Esophagus squamous epithelium (tissue), 5 donors: ENCODE measurements around the gene PIK3C2G. TPM values are rescaled to one million over a fixed set of nuclear protein-coding genes. Genes with fewer than 3 reads are reported as not detected.

Source experiments
- DNase-seq: peaks from one replicate; lab custom pipeline; 2025; lab: John Stamatoyannopoulos, UW
- H3K27ac ChIP-seq, 4 donors: fragments of 200-600 bp; sonication (generic); one replicate each; pipeline ENCODE4 v1.5.1; 2016 to 2019; ENCODE audit warnings: mild to moderate bottlenecking in 1 of 4
- H3K27me3 ChIP-seq, 4 donors: fragments of 200-600 bp; sonication (generic); 1 replicate in 3 of 4; 2 replicates in 1 of 4; pipeline versions ENCODE4 v1.5.1 to v1.6.0; 2017 to 2021; ENCODE audit warnings: antibody characterized with exemption in 1 of 4
- H3K36me3 ChIP-seq, 3 donors: fragments of 200-600 bp; sonication (generic); one replicate each; pipeline ENCODE4 v1.5.1; 2016 to 2019
- H3K4me1 ChIP-seq, 3 donors: fragments of 200-600 bp; sonication (generic); one replicate each; pipeline ENCODE4 v1.5.1; 2017 to 2019
- H3K4me3 ChIP-seq, 4 donors: fragments of 200-600 bp; sonication (generic); 1 replicate in 3 of 4; 2 replicates in 1 of 4; pipeline ENCODE4 v1.5.1; 2016 to 2019; ENCODE audit warnings: mild to moderate bottlenecking in 2 of 4, moderate library complexity in 1 of 4
- H3K9me3 ChIP-seq, 3 donors: fragments of 200-600 bp; sonication (generic); one replicate each; pipeline ENCODE4 v1.5.1; 2016 to 2019
- POLR2A ChIP-seq, 4 donors: fragments of 450-650 bp; IDR thresholded peaks; one replicate each; pipeline ENCODE4 v1.6.1; 2017; ENCODE audit warnings: antibody characterized with exemption in 4 of 4, mild to moderate bottlenecking in 4 of 4, moderate library complexity in 3 of 4
- WGBS, 2 donors: methylation state at CpG; one replicate each; pipeline ENCODE4 v1.1.5; 2018; 5-methylcytosine and 5-hydroxymethylcytosine counted together
- intact Hi-C: fragments of 100-400 bp; cut with DNase I; formaldehyde crosslinking; loops from one replicate; pipeline ENCODE4 v1.15.0; 2022
- total RNA-seq, 4 donors: library from RNA; depleted of rRNA; stranded (reverse); fragments of >200 nt; gene quantifications; one replicate each; pipeline ENCODE4 v1.1.0, GENCODE V29; 2016
- TF ChIP-seq, protein P1 (sequence below), 6 experiments: fragments of 450-650 bp in 4 of 6; fragments of 200-600 bp in 2 of 6; sonication (generic) in 2 of 6; IDR thresholded peaks; one replicate each; pipeline ENCODE4 v1.5.1; 2016 to 2019; ENCODE audit warnings: antibody characterized with exemption in 6 of 6, mild to moderate bottlenecking in 4 of 6, moderate library complexity in 4 of 6
- donor health status: DM: yes; HTN: yes; CAD: no.

Gene PIK3C2G
- total RNA-seq, 4 donors from 2014 or later = 3.5 to 12.6 (median 7.2) TPM

DNA sequence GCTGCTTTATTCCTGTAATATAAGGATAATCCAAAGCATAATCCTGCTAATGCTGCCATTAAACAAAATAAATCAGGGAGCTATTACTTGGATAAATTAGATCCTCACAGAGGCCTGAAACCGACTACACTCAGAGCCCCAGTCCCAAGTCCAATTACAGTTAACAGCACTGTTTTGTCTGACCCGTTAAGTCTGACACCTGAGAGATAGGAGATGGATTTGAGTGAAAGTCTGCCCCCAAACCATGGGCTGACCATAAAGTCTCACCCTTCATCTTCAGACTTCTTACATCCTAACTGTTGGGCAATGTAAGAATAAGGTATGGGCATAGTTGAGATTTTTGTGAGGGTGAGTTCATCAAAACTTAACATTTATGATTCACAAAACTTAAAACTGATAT lies 294.8 kb downstream of the PIK3C2G start:
- Histone ChIP-seq H3K27me3 (no peaks in the 10 kb centered on the region), H3K27ac (no peak overlapping the region), H3K9me3 (no peaks in the 10 kb centered on the region), H3K4me3 (no peak overlapping the region), H3K36me3 (no peaks in the 10 kb centered on the region), H3K4me1 (no peaks in the 10 kb centered on the region)
- DNase-seq = no peak
- 58 to 71% methylated on average over 1 to 2 of the region's 2 CpGs for WGBS, 2 donors
- TF ChIP-seq POLR2A (IDR thresholded peaks at IDR 0.05) = no peak
- TF ChIP-seq, protein P1, sequence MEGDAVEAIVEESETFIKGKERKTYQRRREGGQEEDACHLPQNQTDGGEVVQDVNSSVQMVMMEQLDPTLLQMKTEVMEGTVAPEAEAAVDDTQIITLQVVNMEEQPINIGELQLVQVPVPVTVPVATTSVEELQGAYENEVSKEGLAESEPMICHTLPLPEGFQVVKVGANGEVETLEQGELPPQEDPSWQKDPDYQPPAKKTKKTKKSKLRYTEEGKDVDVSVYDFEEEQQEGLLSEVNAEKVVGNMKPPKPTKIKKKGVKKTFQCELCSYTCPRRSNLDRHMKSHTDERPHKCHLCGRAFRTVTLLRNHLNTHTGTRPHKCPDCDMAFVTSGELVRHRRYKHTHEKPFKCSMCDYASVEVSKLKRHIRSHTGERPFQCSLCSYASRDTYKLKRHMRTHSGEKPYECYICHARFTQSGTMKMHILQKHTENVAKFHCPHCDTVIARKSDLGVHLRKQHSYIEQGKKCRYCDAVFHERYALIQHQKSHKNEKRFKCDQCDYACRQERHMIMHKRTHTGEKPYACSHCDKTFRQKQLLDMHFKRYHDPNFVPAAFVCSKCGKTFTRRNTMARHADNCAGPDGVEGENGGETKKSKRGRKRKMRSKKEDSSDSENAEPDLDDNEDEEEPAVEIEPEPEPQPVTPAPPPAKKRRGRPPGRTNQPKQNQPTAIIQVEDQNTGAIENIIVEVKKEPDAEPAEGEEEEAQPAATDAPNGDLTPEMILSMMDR (IDR thresholded peaks at IDR 0.05) = no peak
- intact Hi-C loops = no loop called here

DNA sequence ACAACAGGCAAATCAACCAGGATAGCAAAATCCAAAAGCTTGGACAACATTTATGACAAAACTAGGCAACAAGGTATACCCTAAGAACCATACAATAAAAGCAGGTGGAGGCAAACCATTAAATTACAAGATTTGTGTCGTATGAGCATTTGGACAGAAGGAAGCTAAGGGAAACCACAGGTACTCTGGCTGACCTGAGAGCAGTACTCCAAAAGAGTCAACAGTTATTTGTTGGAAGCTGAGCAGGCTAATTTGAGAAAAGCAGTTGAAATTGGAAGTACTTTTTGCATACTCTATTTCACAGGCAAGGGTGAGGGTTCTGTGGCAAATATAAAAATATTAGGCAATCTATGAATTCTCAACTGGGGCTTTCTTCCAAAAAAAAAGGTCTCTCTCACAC lies 297.9 kb downstream of the PIK3C2G start:
- TF ChIP-seq, protein P1 (IDR thresholded peaks at IDR 0.05) = no peak
- TF ChIP-seq POLR2A (IDR thresholded peaks at IDR 0.05) = no peak
- no peak for DNase-seq
- H3K27me3 ChIP-seq = no peaks in the 10 kb centered on the region
- no peak overlapping the region for H3K4me3 ChIP-seq
- intact Hi-C loops = no loop called here
- no peaks in the 10 kb centered on the region for H3K9me3 ChIP-seq
- H3K36me3 ChIP-seq = no peaks in the 10 kb centered on the region
- no peak overlapping the region for H3K27ac ChIP-seq
- H3K4me1 ChIP-seq = no peaks in the 10 kb centered on the region
- 87 to 89% methylated on average over 1 of the region's 1 CpG for WGBS, 2 donors

DNA sequence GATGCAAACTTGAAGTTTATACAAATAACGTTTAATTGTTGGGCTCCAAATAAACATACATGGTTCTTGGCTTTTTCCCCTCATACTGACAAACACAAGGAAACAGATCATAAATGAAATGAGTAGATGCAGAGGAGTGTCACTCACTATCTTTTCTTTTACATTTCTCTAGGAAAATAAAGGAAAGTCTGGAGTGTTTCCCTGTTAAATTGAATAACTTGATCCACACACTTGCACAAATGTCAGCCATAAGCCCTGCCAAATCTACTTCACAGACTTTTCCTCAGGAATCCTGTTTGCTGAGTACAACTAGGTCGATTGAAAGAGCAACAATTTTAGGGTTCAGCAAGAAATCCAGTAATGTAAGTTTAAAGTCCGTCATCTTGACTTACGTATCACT lies 301.2 kb downstream of the PIK3C2G start:
- 76 to 78% methylated on average over 4 of the region's 4 CpGs for WGBS, 2 donors

DNA sequence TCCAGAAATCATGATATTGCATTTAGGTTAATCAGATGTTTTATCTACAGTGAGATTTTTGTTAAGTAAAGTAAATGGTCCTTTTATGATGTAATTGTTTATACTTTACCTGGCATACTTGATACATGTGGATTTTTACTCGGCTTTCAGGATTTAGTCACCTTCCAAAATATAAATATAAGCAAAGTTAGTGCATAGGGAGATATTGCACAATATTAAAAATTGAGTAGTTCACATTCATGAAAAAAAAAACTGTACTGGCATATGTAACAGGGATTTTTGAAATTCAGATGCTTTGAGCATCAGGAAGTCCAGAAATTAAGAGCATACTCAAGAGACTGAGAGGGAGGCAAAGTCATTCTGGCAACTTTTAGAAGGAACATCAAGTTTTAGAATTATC lies 303.0 kb downstream of the PIK3C2G start:
- Histone ChIP-seq H3K27ac (no peak overlapping the region), H3K9me3 (no peaks in the 10 kb centered on the region), H3K27me3 (no peaks in the 10 kb centered on the region), H3K4me1 (no peaks in the 10 kb centered on the region), H3K36me3 (peaks cover 0 to 4% (median 0%) of the 10 kb centered on the region in 3 donors), H3K4me3 (no peak overlapping the region)
- intact Hi-C loops = no loop called here
- no peak for DNase-seq
- 76 to 88% methylated on average over 1 of the region's 1 CpG for WGBS, 2 donors
- no peak for TF ChIP-seq POLR2A (IDR thresholded peaks at IDR 0.05)
- TF ChIP-seq, protein P1 (IDR thresholded peaks at IDR 0.05) = no peak

More for the DNA sequence above, 301.2 kb downstream of the PIK3C2G start:
- Histone ChIP-seq H3K4me3 (no peak overlapping the region), H3K36me3 (no peaks in the 10 kb centered on the region), H3K9me3 (no peaks in the 10 kb centered on the region), H3K27ac (no peak overlapping the region), H3K4me1 (no peaks in the 10 kb centered on the region), H3K27me3 (no peaks in the 10 kb centered on the region)
- TF ChIP-seq, protein P1 (IDR thresholded peaks at IDR 0.05) = no peak
- TF ChIP-seq POLR2A (IDR thresholded peaks at IDR 0.05) = no peak
- no peak for DNase-seq
- intact Hi-C loops = no loop called here

DNA sequence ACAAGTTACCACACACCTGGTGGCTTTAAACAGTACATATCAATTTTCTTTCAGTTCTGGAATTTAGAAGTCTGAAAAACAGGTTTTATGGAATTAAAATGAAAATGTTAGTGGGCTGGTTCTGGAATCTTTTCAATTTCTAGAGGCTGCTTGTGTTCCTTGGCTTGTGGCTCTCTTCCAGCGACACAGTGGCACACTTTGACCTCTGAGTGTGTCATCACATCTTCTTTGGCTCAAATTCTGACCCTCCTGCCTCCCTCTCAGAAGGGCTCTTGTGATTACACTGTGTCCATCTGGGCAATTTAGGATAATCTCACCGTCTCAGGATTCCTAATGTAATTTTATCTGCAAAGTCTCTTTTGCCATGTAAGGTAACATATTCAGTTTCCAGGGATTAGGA lies 306.5 kb downstream of the PIK3C2G start:
- Histone ChIP-seq H3K27ac (no peak overlapping the region), H3K36me3 (peaks cover 0 to 4% (median 0%) of the 10 kb centered on the region in 3 donors), H3K4me3 (no peak overlapping the region), H3K9me3 (no peaks in the 10 kb centered on the region), H3K4me1 (no peaks in the 10 kb centered on the region), H3K27me3 (no peaks in the 10 kb centered on the region)
- intact Hi-C loops = no loop called here
- WGBS, 2 donors = 66 to 72% methylated on average over 2 of the region's 2 CpGs
- no peak for TF ChIP-seq POLR2A (IDR thresholded peaks at IDR 0.05)
- TF ChIP-seq, protein P1 (IDR thresholded peaks at IDR 0.05) = no peak
- DNase-seq = no peak
